Measurements from ENCODE around the gene TTC3.
"Not testable (repeated sequence)": the region's sequence is repeated elsewhere in the genome, so short reads cannot be mapped to it uniquely, and the experiment has no call there.

Gene TTC3

GRCh38 chr21:37101384-37101783 is 28.3 kb downstream of the TTC3 start:
- DNase-seq = no peak

- DNase-seq = not testable (repeated sequence)
Observed at GRCh38 chr21:37102746-37103145, 29.7 kb downstream of the TTC3 start.

- no peak for DNase-seq
Observed at GRCh38 chr21:37106998-37107397, 33.9 kb downstream of the TTC3 start.

GRCh38 chr21:37111029-37111428 is 38.0 kb downstream of the TTC3 start:
- not testable (repeated sequence) for DNase-seq

- DNase-seq = not testable (repeated sequence)
Observed at GRCh38 chr21:37114301-37114700, 41.2 kb downstream of the TTC3 start.

- not testable (repeated sequence) for DNase-seq
Observed at GRCh38 chr21:37116459-37116858, 43.4 kb downstream of the TTC3 start.

- no peak for DNase-seq
Observed at GRCh38 chr21:37117204-37117603, 44.1 kb downstream of the TTC3 start.

- no peak for DNase-seq
Observed at GRCh38 chr21:37118187-37118826, 45.3 kb downstream of the TTC3 start.

- no peak for DNase-seq
Observed at GRCh38 chr21:37119421-37120218, 46.6 kb downstream of the TTC3 start.

- DNase-seq = no peak
Observed at GRCh38 chr21:37128076-37128475, 55.0 kb downstream of the TTC3 start.

GRCh38 chr21:37130971-37131370 is 57.9 kb downstream of the TTC3 start:
- DNase-seq = no peak

- DNase-seq = no peak
Observed at GRCh38 chr21:37136261-37136660, 63.2 kb downstream of the TTC3 start.

- DNase-seq = no peak
Observed at GRCh38 chr21:37136744-37137143, 63.7 kb downstream of the TTC3 start.

GRCh38 chr21:37139154-37139553 is 66.1 kb downstream of the TTC3 start:
- no peak for DNase-seq

- DNase-seq = no peak
Observed at GRCh38 chr21:37139902-37140301, 66.8 kb downstream of the TTC3 start.

- DNase-seq = not testable (repeated sequence)
Observed at GRCh38 chr21:37143392-37143791, 70.3 kb downstream of the TTC3 start.

- no peak for DNase-seq
Observed at GRCh38 chr21:37145635-37146111, 72.6 kb downstream of the TTC3 start.

- DNase-seq = no peak
Observed at GRCh38 chr21:37146320-37147235, 73.5 kb downstream of the TTC3 start.

- no peak for DNase-seq
Observed at GRCh38 chr21:37149411-37149810, 76.4 kb downstream of the TTC3 start.

GRCh38 chr21:37153196-37153934 is 80.3 kb downstream of the TTC3 start:
- DNase-seq = no peak

GRCh38 chr21:37153935-37154350 is 80.9 kb downstream of the TTC3 start:
- DNase-seq = no peak

GRCh38 chr21:37155186-37155585 is 82.1 kb downstream of the TTC3 start:
- no peak for DNase-seq
